NT2/D1 (cell line): ENCODE measurements around the gene CD248.

ENCODE experiments used
- SUZ12 ChIP-seq: IDR thresholded peaks from 2 replicates; pipeline ENCODE4 v1.6.1; 2011; ENCODE audit not compliant: insufficient read length, insufficient read depth; ENCODE audit errors: extremely low read depth
- YY1 ChIP-seq: IDR thresholded peaks from 2 replicates; pipeline ENCODE4 v1.6.1; 2011; ENCODE audit not compliant: insufficient read length, insufficient read depth
- ZNF274 ChIP-seq: IDR thresholded peaks from 2 replicates; pipeline ENCODE4 v1.6.1; 2011; ENCODE audit warnings: mild to moderate bottlenecking, low read depth, low read length

DNA sequence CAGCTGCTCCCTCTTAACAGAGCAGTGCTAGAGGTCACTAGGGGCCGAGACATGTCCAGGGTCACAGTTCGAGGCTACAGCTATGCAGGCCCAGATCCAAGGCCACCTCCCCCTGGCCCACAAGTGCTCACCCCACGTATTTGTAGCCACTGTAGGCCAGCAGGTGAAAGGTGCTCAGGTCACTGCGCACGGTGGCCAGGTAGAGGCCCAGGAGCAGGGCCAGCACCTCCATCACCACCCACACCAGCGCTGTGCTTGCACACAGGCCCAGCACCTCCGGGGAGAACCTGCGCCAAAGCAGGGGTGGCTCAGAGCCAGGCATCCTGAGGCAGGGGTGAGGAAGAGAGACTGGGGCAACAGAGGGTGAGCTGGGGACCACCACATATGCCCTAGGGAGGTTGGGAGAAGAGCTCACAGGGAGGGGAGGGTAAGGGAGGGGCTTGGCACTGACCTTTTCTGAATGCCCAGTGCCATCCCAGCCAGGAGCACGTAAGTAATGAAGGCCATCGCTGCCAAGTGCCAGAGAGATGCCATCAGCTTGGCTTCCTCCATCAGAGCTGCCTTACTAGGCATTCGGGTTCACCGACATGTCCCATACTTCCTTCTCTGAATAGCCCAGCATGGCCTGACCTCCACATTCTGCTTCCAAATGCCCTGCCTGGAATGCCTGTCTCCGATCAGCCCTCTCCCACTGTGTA is 31.4 kb downstream of the CD248 start:
- no peak for TF ChIP-seq ZNF274
- no peak for TF ChIP-seq YY1
- no peak for TF ChIP-seq SUZ12
